Measurements from ENCODE around the gene RAB8B.
"Not testable (repeated sequence)": the region's sequence is repeated elsewhere in the genome, so short reads cannot be mapped to it uniquely, and the experiment has no call there.

The RAB8B gene

GRCh38 chr15:63203451-63204090, 14.2 kb downstream of the RAB8B start:
- TF ChIP-seq CTCF (IDR thresholded peaks at IDR 0.05; ENCODE audit: control insufficient read depth, extremely low read depth, insufficient read depth): no peak
- H3K4me3 ChIP-seq (ENCODE audit: low read depth, low read length): no peak overlapping the region
- no peak for DNase-seq (ENCODE audit: low read depth)

- DNase-seq (ENCODE audit: low read depth): no peak
- H3K4me3 ChIP-seq (ENCODE audit: low read depth, low read length): no peak overlapping the region
- no peak for TF ChIP-seq CTCF (IDR thresholded peaks at IDR 0.05; ENCODE audit: control insufficient read depth, extremely low read depth, insufficient read depth)
These were observed 16.7 kb downstream of the RAB8B start for GRCh38 chr15:63206079-63206478.

GRCh38 chr15:63208824-63209223, 19.4 kb downstream of the RAB8B start:
- H3K4me3 ChIP-seq (ENCODE audit: low read depth, low read length); DNase-seq (ENCODE audit: low read depth): not testable (repeated sequence)

- no peak for DNase-seq (ENCODE audit: low read depth)
- no peak overlapping the region for H3K4me3 ChIP-seq (ENCODE audit: low read depth, low read length)
- no peak for TF ChIP-seq CTCF (IDR thresholded peaks at IDR 0.05; ENCODE audit: control insufficient read depth, extremely low read depth, insufficient read depth)
These were observed 21.0 kb downstream of the RAB8B start for GRCh38 chr15:63210151-63211091.

GRCh38 chr15:63211092-63211490, 21.7 kb downstream of the RAB8B start:
- no peak overlapping the region for H3K4me3 ChIP-seq (ENCODE audit: low read depth, low read length)
- no peak for TF ChIP-seq CTCF (IDR thresholded peaks at IDR 0.05; ENCODE audit: control insufficient read depth, extremely low read depth, insufficient read depth)
- no peak for DNase-seq (ENCODE audit: low read depth)

GRCh38 chr15:63211549-63211948, 22.1 kb downstream of the RAB8B start:
- no peak for TF ChIP-seq CTCF (IDR thresholded peaks at IDR 0.05; ENCODE audit: control insufficient read depth, extremely low read depth, insufficient read depth)
- no peak overlapping the region for H3K4me3 ChIP-seq (ENCODE audit: low read depth, low read length)
- no peak for DNase-seq (ENCODE audit: low read depth)
